ENCODE measurements around the gene KIAA0930.

Gene KIAA0930

GRCh38 chr22:45172881-45173585 is 67.7 kb downstream of the KIAA0930 start:
- no peak for DNase-seq (ENCODE audit: low spot score)

GRCh38 chr22:45171830-45172229 is 68.9 kb downstream of the KIAA0930 start:
- DNase-seq (ENCODE audit: low spot score), result no peak

- peak; percentile 22 for DNase-seq (ENCODE audit: low spot score)
These were observed 70.9 kb downstream of the KIAA0930 start for GRCh38 chr22:45169591-45170466.

GRCh38 chr22:45166932-45167331 is 73.8 kb downstream of the KIAA0930 start:
- DNase-seq (ENCODE audit: low spot score), result peak; percentile 22

- peak; percentile 53 for DNase-seq (ENCODE audit: low spot score)
These were observed 76.2 kb downstream of the KIAA0930 start for GRCh38 chr22:45164270-45165088.

- DNase-seq (ENCODE audit: low spot score), result peak; percentile 98
These were observed 77.0 kb downstream of the KIAA0930 start, which contains the start of gene NUP50 for GRCh38 chr22:45163451-45164269. NUP50 (plus strand) TSS chr22:45163925; CDS start chr22:45168178, 4,253 bp downstream.

- DNase-seq (ENCODE audit: low spot score), result no peak
These were observed 77.6 kb downstream of the KIAA0930 start for GRCh38 chr22:45163099-45163450.

- no peak for DNase-seq (ENCODE audit: low spot score)
These were observed 78.2 kb downstream of the KIAA0930 start for GRCh38 chr22:45162531-45162930.

- DNase-seq (ENCODE audit: low spot score), result no peak
These were observed 80.8 kb downstream of the KIAA0930 start for GRCh38 chr22:45159652-45160462.

- no peak for DNase-seq (ENCODE audit: low spot score)
These were observed 82.8 kb downstream of the KIAA0930 start for GRCh38 chr22:45157907-45158306.

- no peak for DNase-seq (ENCODE audit: low spot score)
These were observed 85.4 kb downstream of the KIAA0930 start for GRCh38 chr22:45155050-45155840.

GRCh38 chr22:45154383-45154782 is 86.3 kb downstream of the KIAA0930 start:
- DNase-seq (ENCODE audit: low spot score), result no peak

GRCh38 chr22:45151503-45151902 is 89.2 kb downstream of the KIAA0930 start:
- DNase-seq (ENCODE audit: low spot score), result no peak

- DNase-seq (ENCODE audit: low spot score), result no peak
These were observed 90.6 kb downstream of the KIAA0930 start for GRCh38 chr22:45150139-45150538.

GRCh38 chr22:45149671-45150070 is 91.0 kb downstream of the KIAA0930 start:
- DNase-seq (ENCODE audit: low spot score), result no peak

GRCh38 chr22:45144916-45145315 is 95.8 kb downstream of the KIAA0930 start:
- DNase-seq (ENCODE audit: low spot score), result no peak

- DNase-seq (ENCODE audit: low spot score), result no peak
These were observed 98.3 kb downstream of the KIAA0930 start for GRCh38 chr22:45142376-45142775.
